HCT116 (cell line): ENCODE data around the gene CSF1R. TPM values are rescaled to one million over a fixed set of nuclear protein-coding genes. Genes with fewer than 3 reads are reported as not detected.

ENCODE experiments used
- ATAC-seq: fragments of 200-7000 bp; cut with Tn5 transposase; 2 replicates; pipeline ENCODE4 v1.9.1; 2020; ENCODE audit warnings: mild to moderate bottlenecking, moderate library complexity
- BruUV-seq: library from RNA; stranded (reverse); fragments of 400-500 nt; replicated peaks from 2 replicates; lab custom pipeline; 2021; lab: Mats Ljungman, UMichigan
- CTCF ChIA-PET: fragments of 300-600 bp; sonication (Branson Sonifier 250); formaldehyde crosslinking; loops from one replicate; lab custom pipeline; 2021; ENCODE audit warnings: antibody characterized with exemption; lab: Charles Lee
- POLR2A ChIA-PET: fragments of 300-600, 350-600 bp; sonication (Branson Sonifier 250); formaldehyde crosslinking; loops from one replicate; lab custom pipeline; 2021; ENCODE audit warnings: antibody characterized with exemption; lab: Charles Lee
- RAD21 ChIA-PET, 2 experiments: fragments of 300-600 bp; sonication (Branson Sonifier 250); formaldehyde crosslinking; loops; one replicate each; lab custom pipeline; 2023; ENCODE audit warnings: low total read pairs in 2 of 2; ENCODE audit not compliant: uncharacterized antibody in 2 of 2, unreplicated experiment in 2 of 2, low non-redundant PET in 1 of 2; lab: Charles Lee
- DNase-seq: peaks from one replicate; pipeline ENCODE4 v3.0.0-alpha.2; 2010; ENCODE audit warnings: low read depth, low spot score
- H2AFZ ChIP-seq: fragments of 200-600 bp; shearing (Covaris generic), sonication (generic); 2 replicates; pipeline ENCODE4 v1.6.1; 2017; ENCODE audit warnings: low read depth, mixed run types, mixed read lengths, antibody characterized with exemption, low read length; ENCODE audit not compliant: poor library complexity, severe bottlenecking
- H3K27ac ChIP-seq: 2 replicates; pipeline ENCODE4 v1.5.1; 2012; ENCODE audit warnings: low read depth, low read length
- H3K27me3 ChIP-seq: fragments of 200-600 bp; sonication (generic); 2 replicates; pipeline ENCODE4 v1.6.1; 2016; ENCODE audit warnings: mixed run types, low read length, mixed read lengths; ENCODE audit not compliant: insufficient read depth
- H3K36me3 ChIP-seq, 2 experiments: fragments of 200-500 bp in 1 of 2; fragments of 200-600 bp in 1 of 2; sonication (Bioruptor generic) in 1 of 2; sonication (generic) in 1 of 2; 2 replicates each; pipeline versions ENCODE4 v1.5.1 to v1.6.1; 2014 to 2016; ENCODE audit warnings: low read length in 2 of 2, inconsistent platforms in 1 of 2, mixed read lengths in 1 of 2, mixed run types in 1 of 2; ENCODE audit not compliant: insufficient read depth in 2 of 2, control insufficient read depth in 1 of 2
- H3K4me1 ChIP-seq, 2 experiments: fragments of 200-600 bp in 1 of 2; sonication (generic) in 1 of 2; 2 replicates each; pipeline versions ENCODE4 v1.5.1 to v1.6.1; 2012 to 2017; ENCODE audit warnings: low read length in 2 of 2, inconsistent platforms in 1 of 2, mild to moderate bottlenecking in 1 of 2, mixed read lengths in 1 of 2, mixed run types in 1 of 2, moderate library complexity in 1 of 2; ENCODE audit not compliant: insufficient read depth in 2 of 2, control insufficient read depth in 1 of 2
- H3K4me2 ChIP-seq: fragments of 200-600 bp; sonication (generic); 2 replicates; pipeline ENCODE4 v1.6.1; 2017; ENCODE audit warnings: mixed run types, low read length, mixed read lengths
- H3K4me3 ChIP-seq, 2 experiments: fragments of 200-600 bp in 1 of 2; sonication (generic) in 1 of 2; replicated peaks in 1 of 2; 2 replicates each; pipeline ENCODE4 v1.5.1; 2011 to 2016; ENCODE audit warnings: low read length in 2 of 2, control low read depth in 1 of 2, low read depth in 1 of 2, mild to moderate bottlenecking in 1 of 2, mixed read lengths in 1 of 2, mixed run types in 1 of 2
- H3K79me2 ChIP-seq: fragments of 200-600 bp; sonication (generic); 2 replicates; pipeline ENCODE4 v1.6.1; 2017; ENCODE audit warnings: mild to moderate bottlenecking, mixed run types, low read length, moderate library complexity, mixed read lengths; ENCODE audit not compliant: insufficient read depth
- H3K9ac ChIP-seq: fragments of 200-600 bp; sonication (generic); 2 replicates; pipeline ENCODE4 v1.6.1; 2016; ENCODE audit warnings: low read length, mixed read lengths
- H3K9me2 ChIP-seq: fragments of 200-600 bp; sonication (generic), shearing (Covaris generic); 2 replicates; pipeline ENCODE4 v1.6.1; 2017; ENCODE audit warnings: mixed run types, mild to moderate bottlenecking, moderate library complexity; ENCODE audit not compliant: insufficient read depth
- H3K9me3 ChIP-seq, 2 experiments: fragments of 200-500 bp in 1 of 2; fragments of 200-600 bp in 1 of 2; sonication (Bioruptor generic) in 1 of 2; sonication (generic) in 1 of 2; 2 replicates each; pipeline ENCODE4 v1.6.1; 2014 to 2017; ENCODE audit warnings: low read length in 2 of 2, mixed read lengths in 2 of 2, inconsistent platforms in 1 of 2, low read depth in 1 of 2, mild to moderate bottlenecking in 1 of 2, mixed run types in 1 of 2, moderate library complexity in 1 of 2; ENCODE audit not compliant: control insufficient read depth in 1 of 2, insufficient read depth in 1 of 2
- H4K20me1 ChIP-seq: fragments of 200-600 bp; sonication (generic), shearing (Covaris generic); 2 replicates; pipeline ENCODE4 v1.6.1; 2017; ENCODE audit warnings: mixed run types, mild to moderate bottlenecking, moderate library complexity; ENCODE audit not compliant: insufficient read depth
- ATF3 ChIP-seq: IDR thresholded peaks from 2 replicates; pipeline ENCODE4 v1.6.1; 2012
- CBX3 ChIP-seq: IDR thresholded peaks from 2 replicates; pipeline ENCODE4 v1.6.1; 2012; ENCODE audit warnings: low read depth
- CEBPB ChIP-seq: IDR thresholded peaks from 2 replicates; pipeline ENCODE4 v1.6.1; 2012; ENCODE audit warnings: low read depth
- CTCF ChIP-seq, 3 experiments: fragments of 200-600 bp in 1 of 3; sonication (generic) in 1 of 3; IDR thresholded peaks in 2 of 3; conservative IDR thresholded peaks in 1 of 3; 2 replicates each; pipeline ENCODE4 v1.5.1; 2012 to 2017; ENCODE audit warnings: low read depth in 2 of 3, low read length in 2 of 3, antibody characterized with exemption in 1 of 3, borderline replicate concordance in 1 of 3, control low read depth in 1 of 3, mild to moderate bottlenecking in 1 of 3, mixed read lengths in 1 of 3, mixed run types in 1 of 3, moderate library complexity in 1 of 3; ENCODE audit not compliant: insufficient read depth in 1 of 3
- EZH2 ChIP-seq: fragments of 200-600 bp; sonication (generic); IDR thresholded peaks from 2 replicates; pipeline ENCODE4 v1.6.1; 2017; ENCODE audit warnings: antibody characterized with exemption, mixed run types
- EZH2phosphoT487 ChIP-seq: fragments of 200-600 bp; IDR thresholded peaks from 2 replicates; pipeline ENCODE4 v1.6.1; 2018; ENCODE audit warnings: antibody characterized with exemption, borderline replicate concordance
- FOSL1 ChIP-seq: IDR thresholded peaks from 2 replicates; pipeline ENCODE4 v1.6.1; 2012; ENCODE audit warnings: low read depth
- JUND ChIP-seq: IDR thresholded peaks from 2 replicates; pipeline ENCODE4 v1.6.1; 2012
- MAX ChIP-seq: IDR thresholded peaks from 2 replicates; pipeline ENCODE4 v1.6.1; 2012
- RAD21 ChIP-seq: IDR thresholded peaks from 2 replicates; pipeline ENCODE4 v1.6.1; 2012; ENCODE audit warnings: low read depth, mild to moderate bottlenecking
- REST ChIP-seq: IDR thresholded peaks from 2 replicates; pipeline ENCODE4 v1.6.1; 2012; ENCODE audit warnings: low read depth
- SRF ChIP-seq: IDR thresholded peaks from 2 replicates; pipeline ENCODE4 v1.6.1; 2012; ENCODE audit warnings: low read depth
- TCF7L2 ChIP-seq: IDR thresholded peaks from 2 replicates; pipeline ENCODE4 v1.7.0; 2011; ENCODE audit warnings: borderline replicate concordance, inconsistent platforms; ENCODE audit not compliant: insufficient read depth, insufficient read length; ENCODE audit errors: extremely low read depth
- YY1 ChIP-seq: IDR thresholded peaks from 2 replicates; pipeline ENCODE4 v1.6.1; 2011; ENCODE audit warnings: low read length, low read depth, moderate library complexity, mild to moderate bottlenecking; ENCODE audit not compliant: insufficient replicate concordance; ENCODE audit errors: extremely low read depth
- ZBTB33 ChIP-seq: IDR thresholded peaks from 2 replicates; pipeline ENCODE4 v1.6.1; 2011; ENCODE audit warnings: mild to moderate bottlenecking, low read length, moderate library complexity; ENCODE audit not compliant: insufficient replicate concordance; ENCODE audit errors: extremely low read depth
- ZFX ChIP-seq: fragments of 450-650 bp; IDR thresholded peaks from 2 replicates; pipeline ENCODE4 v1.6.1; 2017
- intact Hi-C: fragments of 100-400 bp; cut with micrococcal nuclease; formaldehyde crosslinking; loops from 2 replicates; pipeline ENCODE4 v1.10.0; 2022
- total RNA-seq: library from RNA; stranded (reverse); gene quantifications from one replicate; pipeline ENCODE4 v1.2.1, GENCODE V29; 2021; ENCODE audit not compliant: unreplicated experiment

Gene CSF1R
- total RNA-seq, 1 experiment from 2014 or later = 0.17 TPM

- Histone ChIP-seq H3K27me3 (no peaks in the 10 kb centered on the region), H3K9ac (no peak overlapping the region), H3K36me3 (0 out of 4 replicates have a peak, but pooled peaks cover 0 to 5% of the 10 kb centered on the region in 2 experiments), H4K20me1 (no peaks in the 10 kb centered on the region), H3K9me2 (no peaks in the 10 kb centered on the region), H3K4me1 (peaks cover 0 to 7% of the 10 kb centered on the region in 2 experiments; a peak in 1 of 4 replicates), H3K27ac (no peak overlapping the region), H3K79me2 (no peaks in the 10 kb centered on the region), H3K4me3 (no peak overlapping the region), H3K9me3 (no peaks in the 10 kb centered on the region), H2AFZ (no peak overlapping the region), H3K4me2 (no peak overlapping the region)
- DNase-seq (no peak), ATAC-seq (no peak)
- RAD21 ChIA-PET = no interaction called here
- TF ChIP-seq REST (no peak), SRF (no peak), JUND (no peak), FOSL1 (no peak), TCF7L2 (no peak), CEBPB (no peak), ATF3 (no peak), ZFX (no peak), EZH2 (no peak), CTCF (IDR thresholded peaks at IDR 0.05 in 2 of 3, conservative IDR thresholded peaks at IDR 0.05 in 1 of 3; ENCODE audit: borderline replicate concordance in 1 of 3, insufficient read depth in 1 of 3, low read depth in 2 of 3, low read length in 2 of 3) (no peak), CBX3 (no peak), YY1 (no peak), RAD21 (no peak), ZBTB33 (no peak), MAX (no peak), EZH2phosphoT487 (no peak)
- intact Hi-C loops = no loop called here
- BruUV-seq = no TSS peak
- POLR2A ChIA-PET = no interaction called here
- CTCF ChIA-PET = no interaction called here
Observed at GRCh38 chr5:150058480-150059126, 27.8 kb downstream of the CSF1R start.
